Left ventricle myocardium inferior (tissue), 1 donor: ENCODE data around the gene ROPN1. TPM values are rescaled to one million over a fixed set of nuclear protein-coding genes. Genes with fewer than 3 reads are reported as not detected.

Experiments used
- DNase-seq: peaks from one replicate; pipeline ENCODE4 v3.0.0-alpha.2; 2020
- H3K27ac ChIP-seq: fragments of 200-600 bp; replicated peaks from 2 replicates; pipeline ENCODE4 v1.8.0; 2021
- H3K27me3 ChIP-seq: fragments of 200-600 bp; 2 replicates; pipeline ENCODE4 v1.8.0; 2021; ENCODE audit warnings: low read depth
- H3K36me3 ChIP-seq: fragments of 200-600 bp; 2 replicates; pipeline ENCODE4 v1.8.0; 2021
- H3K4me1 ChIP-seq: fragments of 200-600 bp; 2 replicates; pipeline ENCODE4 v1.8.0; 2021
- H3K4me3 ChIP-seq: fragments of 200-600 bp; 2 replicates; pipeline ENCODE4 v1.8.0; 2021; ENCODE audit warnings: mild to moderate bottlenecking, moderate library complexity
- H3K9me3 ChIP-seq: fragments of 200-600 bp; replicated peaks from 2 replicates; pipeline ENCODE4 v1.8.0; 2021
- intact Hi-C: fragments of 100-400 bp; cut with micrococcal nuclease; formaldehyde crosslinking; loops from one replicate; pipeline ENCODE4 v1.11.0; 2022
- total RNA-seq: library from RNA; stranded (reverse); fragmentation: NEBNext Ultra II Directional; extraction: Animal tissue kit (Norgen Biotek cat#: 25700); gene quantifications from one replicate; pipeline ENCODE4 v1.2.1, GENCODE V29; 2021
- TF ChIP-seq, protein P1 (sequence below): fragments of 200-600 bp; IDR thresholded peaks from 2 replicates; pipeline ENCODE4 v1.8.0; 2021; ENCODE audit warnings: antibody characterized with exemption, mild to moderate bottlenecking, borderline replicate concordance
- donor health status: DM: no; HTN: yes; CAD: no; lungs with severe emphysema.

ROPN1 gene
- total RNA-seq, 1 donor from 2014 or later: not detected

DNA sequence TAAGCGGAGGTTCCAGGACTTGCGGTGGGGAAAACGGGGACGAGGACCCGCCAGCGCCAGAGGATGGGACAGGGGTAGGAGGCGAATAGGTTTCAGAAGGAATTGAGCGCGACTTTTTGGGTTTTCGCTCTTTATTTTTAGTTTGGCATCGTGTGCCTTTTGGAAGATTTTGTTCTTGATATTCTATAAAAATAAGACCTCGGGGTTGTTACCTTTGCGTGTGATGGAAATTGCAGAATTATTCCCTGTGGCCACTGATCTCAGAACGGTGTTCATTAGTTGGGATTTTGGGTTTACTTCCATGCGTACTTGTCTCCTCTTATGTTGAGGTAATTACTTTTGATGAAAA lies 30.4 kb downstream of the ROPN1 start:
- Histone ChIP-seq H3K4me3 (peak overlapping the region; percentile 87), H3K36me3 (no peaks in the 10 kb centered on the region), H3K9me3 (no peaks in the 10 kb centered on the region), H3K4me1 (peaks cover 13% of the 10 kb centered on the region), H3K27me3 (peaks cover 3% of the 10 kb centered on the region), H3K27ac (peak overlapping the region; percentile 84)
- no peak for DNase-seq
- TF ChIP-seq, protein P1, sequence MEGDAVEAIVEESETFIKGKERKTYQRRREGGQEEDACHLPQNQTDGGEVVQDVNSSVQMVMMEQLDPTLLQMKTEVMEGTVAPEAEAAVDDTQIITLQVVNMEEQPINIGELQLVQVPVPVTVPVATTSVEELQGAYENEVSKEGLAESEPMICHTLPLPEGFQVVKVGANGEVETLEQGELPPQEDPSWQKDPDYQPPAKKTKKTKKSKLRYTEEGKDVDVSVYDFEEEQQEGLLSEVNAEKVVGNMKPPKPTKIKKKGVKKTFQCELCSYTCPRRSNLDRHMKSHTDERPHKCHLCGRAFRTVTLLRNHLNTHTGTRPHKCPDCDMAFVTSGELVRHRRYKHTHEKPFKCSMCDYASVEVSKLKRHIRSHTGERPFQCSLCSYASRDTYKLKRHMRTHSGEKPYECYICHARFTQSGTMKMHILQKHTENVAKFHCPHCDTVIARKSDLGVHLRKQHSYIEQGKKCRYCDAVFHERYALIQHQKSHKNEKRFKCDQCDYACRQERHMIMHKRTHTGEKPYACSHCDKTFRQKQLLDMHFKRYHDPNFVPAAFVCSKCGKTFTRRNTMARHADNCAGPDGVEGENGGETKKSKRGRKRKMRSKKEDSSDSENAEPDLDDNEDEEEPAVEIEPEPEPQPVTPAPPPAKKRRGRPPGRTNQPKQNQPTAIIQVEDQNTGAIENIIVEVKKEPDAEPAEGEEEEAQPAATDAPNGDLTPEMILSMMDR: no peak
- intact Hi-C loops: no loop called here

DNA sequence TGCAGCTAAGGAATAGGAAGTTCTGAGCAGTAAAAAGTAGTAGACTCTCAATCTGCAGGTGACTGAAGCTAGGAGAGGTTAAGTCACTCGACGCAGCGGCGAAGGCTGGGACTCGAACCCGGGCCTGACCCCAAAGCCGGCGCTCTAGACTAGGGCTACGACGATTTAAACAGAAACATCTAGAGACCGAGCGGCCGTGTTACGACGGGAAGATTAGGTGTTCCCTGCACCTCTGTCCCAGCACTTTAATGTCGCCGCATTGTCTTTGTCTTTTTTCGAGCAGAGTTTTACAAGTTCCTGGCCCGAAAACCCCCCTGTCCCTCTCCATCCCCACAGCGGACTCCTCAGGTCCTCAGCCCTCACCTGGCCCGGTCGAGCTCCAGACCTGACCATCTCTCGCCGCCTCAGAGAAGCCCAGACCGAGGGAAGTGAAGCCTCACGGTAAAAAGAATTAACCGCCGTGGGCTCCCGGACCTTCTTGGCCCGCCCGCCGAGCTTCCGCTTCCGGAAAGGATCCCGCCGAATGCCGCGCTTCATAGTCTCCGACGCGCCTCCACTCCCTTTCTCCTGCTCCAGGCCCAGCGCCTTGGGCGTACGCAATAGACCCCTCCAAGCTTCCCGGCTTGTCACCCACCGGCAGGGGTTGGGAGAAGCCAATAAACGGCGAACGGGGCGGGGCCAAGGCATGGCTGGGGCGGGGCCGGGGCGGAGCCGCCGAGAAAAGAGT lies 31.0 kb downstream of the ROPN1 start, which contains the start of gene CCDC14:
CCDC14 (minus strand) TSS at position 449 of the 727 bp plus-strand sequence; CDS start at position 393, 56 bp downstream.
- DNase-seq: peak; percentile 93
- Histone ChIP-seq H3K4me1 (peaks cover 13% of the 10 kb centered on the region), H3K36me3 (peaks cover 5% of the 10 kb centered on the region), H3K9me3 (no peaks in the 10 kb centered on the region), H3K4me3 (peak within 1 kb of the TSS; percentile 87), H3K27me3 (no peaks in the 10 kb centered on the region), H3K27ac (peak within 1 kb of the TSS; percentile 84)
- TF ChIP-seq, protein P1: no peak
- intact Hi-C loops: no loop called here

DNA sequence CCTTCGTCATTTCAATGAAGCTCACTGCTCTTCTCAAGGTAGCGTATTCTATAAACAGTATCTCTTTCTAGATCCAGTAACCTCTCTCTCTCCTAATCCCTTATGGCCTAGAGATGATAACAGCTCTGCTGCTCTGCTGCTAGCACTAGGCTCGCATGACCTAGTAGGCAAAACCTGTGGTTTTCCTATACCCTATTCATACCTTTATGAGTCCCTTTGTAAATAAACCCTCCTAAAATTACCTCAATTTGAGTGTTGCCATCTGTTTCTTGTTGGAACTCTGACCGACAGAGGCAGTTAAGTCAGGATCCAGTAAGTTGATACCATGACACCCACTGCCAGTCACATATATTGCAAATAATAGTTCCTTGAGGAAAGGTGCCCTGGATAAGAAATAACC lies 38.2 kb downstream of the ROPN1 start:
- intact Hi-C loops: no loop called here
- TF ChIP-seq, protein P1: no peak
- peaks cover 51% of the 10 kb centered on the region for H3K36me3 ChIP-seq

DNA sequence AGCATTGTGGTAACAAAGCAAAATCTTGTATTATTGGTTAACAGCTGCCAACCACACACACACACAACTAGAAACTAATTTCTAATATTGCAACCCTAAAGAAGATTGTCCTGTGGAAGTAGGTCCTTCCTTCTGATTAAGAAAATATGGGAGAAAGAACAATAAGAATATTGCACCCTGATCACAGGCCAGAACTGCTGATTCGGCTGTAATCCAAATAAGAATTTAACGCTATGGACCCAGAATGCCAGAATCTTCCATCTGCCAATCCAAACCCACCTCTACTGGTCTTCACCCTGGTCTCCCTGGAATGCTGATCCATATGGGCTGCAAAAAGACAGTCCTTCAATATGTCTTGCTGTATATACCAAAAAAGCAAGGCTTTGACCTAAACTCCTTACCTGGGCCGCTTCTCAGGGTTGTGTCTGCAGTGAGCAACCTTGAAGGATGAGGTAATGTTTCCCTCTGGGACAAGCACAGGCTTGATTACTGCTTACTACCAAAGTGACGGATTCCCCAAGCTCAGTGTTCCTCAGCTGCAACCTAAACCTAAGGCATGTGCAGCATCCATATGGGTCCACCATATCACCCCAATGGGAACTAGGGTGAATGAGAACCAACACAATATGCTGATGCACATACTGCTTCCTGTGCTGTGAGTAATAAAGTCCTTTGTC lies 38.9 kb downstream of the ROPN1 start:
- no peak overlapping the region for H3K4me3 ChIP-seq
- intact Hi-C loops: no loop called here
- H3K4me1 ChIP-seq: no peaks in the 10 kb centered on the region
- no peaks in the 10 kb centered on the region for H3K9me3 ChIP-seq
- peaks cover 59% of the 10 kb centered on the region for H3K36me3 ChIP-seq
- no peak for DNase-seq
- no peaks in the 10 kb centered on the region for H3K27me3 ChIP-seq
- H3K27ac ChIP-seq: no peak overlapping the region
- TF ChIP-seq, protein P1: no peak

More for the DNA sequence above, 38.2 kb downstream of the ROPN1 start:
- DNase-seq: no peak
- no peak overlapping the region for H3K27ac ChIP-seq
- H3K27me3 ChIP-seq: no peaks in the 10 kb centered on the region
- no peak overlapping the region for H3K4me3 ChIP-seq
- H3K9me3 ChIP-seq: no peaks in the 10 kb centered on the region
- no peaks in the 10 kb centered on the region for H3K4me1 ChIP-seq

DNA sequence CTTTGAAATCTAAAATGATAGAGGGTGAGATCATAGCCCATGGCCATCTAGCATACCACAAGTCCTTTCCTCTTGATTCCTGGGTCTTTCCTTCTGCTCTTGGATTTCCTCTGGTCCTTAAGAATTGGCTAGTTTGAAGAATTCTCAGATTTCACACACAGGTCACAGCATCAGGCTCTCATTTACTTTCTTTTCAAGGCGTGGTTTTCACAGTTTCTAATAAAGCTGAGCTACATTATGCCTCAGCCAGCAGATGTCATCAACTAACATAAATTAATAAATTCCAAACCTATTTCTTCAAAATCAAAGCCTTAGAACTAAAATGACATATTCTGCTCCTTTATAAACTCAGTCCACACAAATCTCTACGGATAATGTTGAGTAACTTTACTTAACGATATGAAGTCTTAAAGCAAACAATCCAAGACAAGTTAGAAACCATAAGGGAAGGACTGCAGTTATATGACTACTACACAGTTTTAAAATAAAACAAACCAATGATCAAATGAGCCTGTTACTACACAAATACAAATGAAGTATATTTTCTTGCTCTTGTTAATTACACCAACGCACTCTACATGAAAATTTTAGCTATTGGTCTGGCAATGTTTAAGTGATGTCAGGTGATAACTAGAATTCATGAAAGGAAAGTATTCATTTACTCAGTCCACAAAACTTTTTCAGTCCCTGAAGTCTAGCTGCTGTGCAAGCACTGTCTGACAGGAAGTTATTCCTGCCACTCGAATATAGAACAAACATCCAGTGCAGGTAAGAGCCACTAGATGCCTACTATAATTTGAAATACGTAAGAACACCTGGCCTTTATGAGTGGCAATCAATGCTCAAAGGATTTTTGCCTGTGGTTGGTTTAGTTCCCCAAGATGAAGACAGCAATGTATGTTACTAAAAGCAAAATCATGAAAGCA lies 40.1 kb downstream of the ROPN1 start:
- H3K4me3 ChIP-seq: no peak overlapping the region
- intact Hi-C loops: no loop called here
- no peak for DNase-seq
- TF ChIP-seq, protein P1: no peak
- no peak overlapping the region for H3K27ac ChIP-seq
- H3K36me3 ChIP-seq: peaks cover 67% of the 10 kb centered on the region
- no peaks in the 10 kb centered on the region for H3K27me3 ChIP-seq
- no peaks in the 10 kb centered on the region for H3K9me3 ChIP-seq
- H3K4me1 ChIP-seq: no peaks in the 10 kb centered on the region
